SU-DHL-6 (cell line): ENCODE results near the gene CENPU.

ENCODE experiments used
- CTCF ChIP-seq: fragments of 200-600 bp; sonication (generic); IDR thresholded peaks from one replicate; pipeline ENCODE4 v1.5.1; 2017; ENCODE audit warnings: antibody characterized with exemption, mild to moderate bottlenecking, low read length, moderate library complexity; ENCODE audit not compliant: insufficient read depth, poor library complexity, severe bottlenecking
- EZH2phosphoT487 ChIP-seq: fragments of 200-600 bp; sonication (generic), shearing (Covaris generic); conservative IDR thresholded peaks from 2 replicates; pipeline ENCODE4 v1.6.1; 2018; ENCODE audit warnings: mild to moderate bottlenecking, antibody characterized with exemption, low read length, moderate library complexity, mixed read lengths

- no peak for TF ChIP-seq CTCF
- no peak for TF ChIP-seq EZH2phosphoT487
Measured at GRCh38 chr4:184729946-184730345, 4.0 kb downstream of the CENPU start.
